ENCODE results near the gene LDLRAD2. TPM values are rescaled to one million over a fixed set of nuclear protein-coding genes. Genes with fewer than 3 reads are reported as not detected.

Gene LDLRAD2
- total RNA-seq, 1 donor from 2014 or later, result 0.32 TPM

- intact Hi-C loops (cut with DNase I), result no loop called here
- peaks cover 38% of the 10 kb centered on the region for H3K36me3 ChIP-seq
- no peak for DNase-seq
Measured at GRCh38 chr1:21820597-21821232, 8.7 kb downstream of the LDLRAD2 start.

GRCh38 chr1:21821385-21822019, 9.4 kb downstream of the LDLRAD2 start:
- ATAC-seq, result no peak
- Histone ChIP-seq H3K4me3 (no peak overlapping the region), H3K4me1 (peaks cover 4% of the 10 kb centered on the region), H3K36me3 (peaks cover 46% of the 10 kb centered on the region), H3K27me3 (ENCODE audit: low read depth) (no peaks in the 10 kb centered on the region), H3K27ac (no peak overlapping the region), H3K9me3 (no peaks in the 10 kb centered on the region)
- no peak for DNase-seq
- TF ChIP-seq CTCF (IDR thresholded peaks at IDR 0.05), result no peak
- intact Hi-C loops (cut with DNase I), result no loop called here

More at GRCh38 chr1:21820597-21821232, 8.7 kb downstream of the LDLRAD2 start:
- Histone ChIP-seq H3K27me3 (ENCODE audit: low read depth) (no peaks in the 10 kb centered on the region), H3K27ac (no peak overlapping the region), H3K4me3 (no peak overlapping the region), H3K4me1 (peaks cover 4% of the 10 kb centered on the region), H3K9me3 (no peaks in the 10 kb centered on the region)
- no peak for ATAC-seq
- no peak for TF ChIP-seq CTCF (IDR thresholded peaks at IDR 0.05)

DNA sequence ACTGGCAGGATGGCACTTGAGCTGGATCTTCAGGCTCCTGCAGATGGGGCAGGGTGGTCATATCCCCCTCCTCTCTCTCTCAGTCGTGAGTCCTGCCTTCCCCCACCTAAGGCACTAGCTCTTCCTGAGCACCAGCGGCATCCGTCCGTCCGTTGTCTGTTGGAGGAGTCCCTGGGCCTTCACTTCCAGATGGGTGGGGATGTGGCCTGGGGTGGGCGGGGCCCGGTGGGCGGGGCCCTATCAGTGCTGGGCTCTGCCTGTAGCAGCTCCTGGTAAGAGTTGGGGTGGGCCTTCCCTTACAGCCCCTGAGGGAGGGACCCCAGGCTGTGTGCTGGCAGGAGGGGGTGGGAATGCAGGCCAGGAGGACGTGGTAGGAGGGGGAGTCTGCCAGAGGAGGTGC, 10.3 kb downstream of the LDLRAD2 start:
- H3K27ac ChIP-seq, result no peak overlapping the region
- no peak for TF ChIP-seq CTCF (IDR thresholded peaks at IDR 0.05)
- ATAC-seq (peak; percentile 17 to 24), DNase-seq (no peak)
- no peak overlapping the region for H3K4me3 ChIP-seq
- H3K36me3 ChIP-seq, result peaks cover 54% of the 10 kb centered on the region
- H3K9me3 ChIP-seq, result no peaks in the 10 kb centered on the region
- H3K4me1 ChIP-seq, result peaks cover 4% of the 10 kb centered on the region
- no peaks in the 10 kb centered on the region for H3K27me3 ChIP-seq (ENCODE audit: low read depth)
- intact Hi-C loops (cut with DNase I), result no loop called here

DNA sequence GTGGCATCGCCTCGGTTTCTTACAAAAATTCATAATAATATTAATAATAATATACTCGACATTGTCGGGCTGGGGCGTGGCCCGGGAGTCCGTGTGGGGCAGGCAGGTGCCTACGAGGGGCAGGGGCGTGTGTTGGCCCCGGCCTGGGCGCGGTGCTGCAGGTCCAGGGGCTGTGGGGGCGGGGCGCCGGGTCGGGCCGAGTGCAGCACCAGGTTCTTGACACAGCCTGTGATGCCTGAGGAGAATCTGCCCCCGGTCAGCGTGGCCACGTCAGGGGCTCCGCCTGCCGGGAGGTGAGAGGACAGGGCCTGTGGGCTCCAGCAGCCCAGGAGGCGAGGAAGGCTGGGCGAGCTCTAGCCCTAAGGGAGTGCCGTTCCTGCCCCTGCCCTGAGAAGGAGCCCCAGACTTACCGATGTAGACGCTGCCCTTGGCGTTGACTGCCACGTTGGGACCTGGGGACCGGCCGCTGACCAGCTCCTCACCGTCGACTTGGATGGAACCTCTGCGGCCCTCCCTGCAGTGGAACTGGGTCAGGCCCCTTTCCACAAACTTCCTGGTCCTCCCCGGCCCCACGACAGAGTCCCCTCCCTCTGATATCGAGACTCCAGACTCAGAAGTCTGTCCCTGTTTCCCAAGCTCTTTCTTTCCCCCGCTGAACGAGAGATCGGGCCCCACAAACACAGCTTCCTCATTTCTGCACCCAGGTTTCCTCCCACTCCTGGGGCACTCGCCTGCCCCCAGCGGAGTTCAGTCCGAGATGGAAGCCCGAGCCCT, 11.3 kb downstream of the LDLRAD2 start:
- DNase-seq (peak; percentile 43), ATAC-seq (peak in 1 of 2 donors; percentile 3)
- H3K4me1 ChIP-seq, result peaks cover 2% of the 10 kb centered on the region
- H3K27me3 ChIP-seq (ENCODE audit: low read depth), result no peaks in the 10 kb centered on the region
- no peaks in the 10 kb centered on the region for H3K9me3 ChIP-seq
- no peak overlapping the region for H3K27ac ChIP-seq
- intact Hi-C loops (cut with DNase I), result no loop called here
- H3K36me3 ChIP-seq, result peaks cover 65% of the 10 kb centered on the region
- no peak overlapping the region for H3K4me3 ChIP-seq
- no peak for TF ChIP-seq CTCF (IDR thresholded peaks at IDR 0.05)

DNA sequence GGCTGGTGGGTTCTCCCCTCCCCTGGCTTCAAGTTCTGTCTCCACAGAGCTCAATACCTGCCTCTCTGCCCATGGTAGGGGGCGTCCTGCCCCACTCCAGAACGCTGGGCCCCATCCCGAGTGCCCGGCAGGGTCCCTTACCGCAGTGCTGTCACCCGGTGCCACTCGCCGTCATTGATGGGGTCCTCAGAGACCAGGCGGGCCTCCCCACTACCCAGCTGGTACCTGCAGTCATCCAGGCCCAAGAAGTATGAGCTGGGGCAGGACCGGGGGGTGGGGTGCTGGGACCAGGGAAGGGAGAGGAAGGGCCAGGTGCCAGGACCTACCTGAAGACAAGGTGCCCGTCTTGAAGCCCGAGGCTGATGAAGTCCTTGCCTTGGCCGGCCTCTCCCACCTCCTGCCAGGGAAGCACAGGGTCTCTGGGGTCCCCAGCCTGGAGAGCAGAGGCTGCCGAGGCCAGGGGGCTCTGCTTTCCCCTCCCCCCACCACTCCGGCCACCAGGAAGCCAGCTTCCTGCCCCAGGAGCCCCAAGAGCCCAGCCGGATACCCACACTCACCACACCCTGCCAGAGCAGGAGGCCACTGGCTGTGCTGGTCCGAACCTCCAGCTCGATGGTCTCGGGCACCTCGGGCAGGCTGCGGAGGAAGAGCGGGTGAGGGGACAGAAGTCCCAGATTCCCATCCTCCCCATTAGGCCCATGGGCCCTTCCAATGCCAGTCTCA, 12.1 kb downstream of the LDLRAD2 start:
- Histone ChIP-seq H3K36me3 (peaks cover 72% of the 10 kb centered on the region), H3K27ac (no peak overlapping the region), H3K27me3 (ENCODE audit: low read depth) (no peaks in the 10 kb centered on the region), H3K4me3 (no peak overlapping the region), H3K4me1 (no peaks in the 10 kb centered on the region), H3K9me3 (no peaks in the 10 kb centered on the region)
- intact Hi-C loops (cut with DNase I), result no loop called here
- TF ChIP-seq CTCF (IDR thresholded peaks at IDR 0.05), result no peak
- DNase-seq (no peak), ATAC-seq (no peak)

All from lower lobe of right lung (tissue), 2 donors.